Gastrocnemius medialis (tissue), 4 donors: ENCODE results near the gene AGER.

Experiments used
- POLR2A ChIP-seq, 2 donors: fragments of 450-650 bp; IDR thresholded peaks; one replicate each; pipeline ENCODE4 v1.6.1; 2017; ENCODE audit warnings: antibody characterized with exemption in 2 of 2, mild to moderate bottlenecking in 2 of 2, moderate library complexity in 2 of 2
- TF ChIP-seq, protein P1 (sequence below), 5 experiments: fragments of 450-650 bp in 3 of 5; fragments of 200-600 bp in 2 of 5; sonication (generic) in 2 of 5; IDR thresholded peaks in 4 of 5; conservative IDR thresholded peaks in 1 of 5; 1 replicate in 4 of 5; 2 replicates in 1 of 5; pipeline ENCODE4 v1.5.1; 2016 to 2019; ENCODE audit warnings: antibody characterized with exemption in 5 of 5, mild to moderate bottlenecking in 3 of 5, moderate library complexity in 3 of 5

DNA sequence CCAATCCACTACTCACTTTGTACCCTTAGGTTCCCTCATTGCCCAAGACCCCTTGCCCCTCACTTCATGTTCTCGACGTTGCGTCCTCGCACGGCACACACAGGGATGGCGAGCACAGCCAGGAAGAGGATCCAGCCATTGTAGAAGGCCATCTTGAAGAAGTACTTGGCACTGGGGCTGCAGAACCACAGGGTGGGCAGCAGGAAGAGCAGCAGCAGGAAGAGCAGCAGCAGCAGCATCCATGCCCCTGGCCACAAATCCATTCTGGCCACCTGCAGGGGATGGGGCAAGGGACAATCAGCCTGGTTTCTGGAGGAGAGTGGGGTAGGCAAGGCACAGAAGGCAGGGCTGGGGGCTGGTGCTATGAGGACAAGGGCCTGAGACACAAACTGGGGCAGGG is 12.8 kb downstream of the AGER start:
- TF ChIP-seq POLR2A (IDR thresholded peaks at IDR 0.05) = no peak
- TF ChIP-seq, protein P1, sequence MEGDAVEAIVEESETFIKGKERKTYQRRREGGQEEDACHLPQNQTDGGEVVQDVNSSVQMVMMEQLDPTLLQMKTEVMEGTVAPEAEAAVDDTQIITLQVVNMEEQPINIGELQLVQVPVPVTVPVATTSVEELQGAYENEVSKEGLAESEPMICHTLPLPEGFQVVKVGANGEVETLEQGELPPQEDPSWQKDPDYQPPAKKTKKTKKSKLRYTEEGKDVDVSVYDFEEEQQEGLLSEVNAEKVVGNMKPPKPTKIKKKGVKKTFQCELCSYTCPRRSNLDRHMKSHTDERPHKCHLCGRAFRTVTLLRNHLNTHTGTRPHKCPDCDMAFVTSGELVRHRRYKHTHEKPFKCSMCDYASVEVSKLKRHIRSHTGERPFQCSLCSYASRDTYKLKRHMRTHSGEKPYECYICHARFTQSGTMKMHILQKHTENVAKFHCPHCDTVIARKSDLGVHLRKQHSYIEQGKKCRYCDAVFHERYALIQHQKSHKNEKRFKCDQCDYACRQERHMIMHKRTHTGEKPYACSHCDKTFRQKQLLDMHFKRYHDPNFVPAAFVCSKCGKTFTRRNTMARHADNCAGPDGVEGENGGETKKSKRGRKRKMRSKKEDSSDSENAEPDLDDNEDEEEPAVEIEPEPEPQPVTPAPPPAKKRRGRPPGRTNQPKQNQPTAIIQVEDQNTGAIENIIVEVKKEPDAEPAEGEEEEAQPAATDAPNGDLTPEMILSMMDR (IDR thresholded peaks at IDR 0.05 in 4 of 5, conservative IDR thresholded peaks at IDR 0.05 in 1 of 5) = no peak
